ENCODE results near the gene WWOX. TPM values are rescaled to one million over a fixed set of nuclear protein-coding genes. Genes with fewer than 3 reads are reported as not detected.

Gene WWOX
- polyA plus RNA-seq, 1 donor from 2014 or later: 25.6 TPM

GRCh38 chr16:78065319-78065718 is 34.1 kb upstream of the WWOX start:
- no peak for TF ChIP-seq RAD21 (conservative IDR thresholded peaks at IDR 0.05)
- TF ChIP-seq POLR2AphosphoS5 (IDR thresholded peaks at IDR 0.05): no peak
- no peaks in the 10 kb centered on the region for H3K27me3 ChIP-seq (ENCODE audit: insufficient read depth, low read depth, low read length)
- H3K4me2 ChIP-seq (ENCODE audit: low read length): no peak overlapping the region
- no peaks in the 10 kb centered on the region for H3K9me2 ChIP-seq (ENCODE audit: insufficient read depth, low read length)
- H3F3A ChIP-seq (ENCODE audit: insufficient read depth, low read length, poor library complexity, severe bottlenecking): no peaks in the 10 kb centered on the region
- H3K27ac ChIP-seq (ENCODE audit: low read length): no peak overlapping the region
- no peaks in the 10 kb centered on the region for H3K36me3 ChIP-seq (ENCODE audit: insufficient read depth, low read length)
- no peak overlapping the region for H2AFZ ChIP-seq (ENCODE audit: low read depth, low read length)
- H3K9ac ChIP-seq (ENCODE audit: low read length): no peak overlapping the region
- no peaks in the 10 kb centered on the region for H4K20me1 ChIP-seq (ENCODE audit: insufficient read depth)
- H3K4me3 ChIP-seq (ENCODE audit: low read length): no peak overlapping the region
- H3K79me2 ChIP-seq (replicated peaks; ENCODE audit: insufficient read depth, low read length): no peaks in the 10 kb centered on the region
- no peaks in the 10 kb centered on the region for H3K9me3 ChIP-seq (ENCODE audit: low read length)

DNA sequence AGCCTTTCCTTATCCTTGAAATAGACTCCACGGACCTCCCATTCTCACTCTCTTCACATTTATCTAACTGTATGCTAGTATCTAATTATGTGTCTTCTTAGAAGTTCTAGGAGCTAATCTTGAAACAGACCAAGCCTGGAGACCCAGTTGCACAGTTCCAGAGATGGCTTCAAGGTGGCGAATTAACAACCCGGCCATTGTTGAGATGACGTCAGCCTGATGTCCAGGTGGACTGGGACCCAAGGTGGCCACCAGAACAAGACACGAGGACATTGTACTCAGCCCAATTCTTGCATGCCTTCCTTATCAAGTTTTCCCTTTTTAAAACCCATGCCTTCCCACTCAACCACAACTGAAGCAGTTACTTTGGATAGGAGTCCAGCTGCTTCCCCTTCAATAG is 29.5 kb upstream of the WWOX start:
- no peak overlapping the region for H3K9ac ChIP-seq (ENCODE audit: low read length)
- H4K20me1 ChIP-seq (ENCODE audit: insufficient read depth): no peaks in the 10 kb centered on the region
- no peaks in the 10 kb centered on the region for H3K27me3 ChIP-seq (ENCODE audit: insufficient read depth, low read depth, low read length)
- H3K79me2 ChIP-seq (replicated peaks; ENCODE audit: insufficient read depth, low read length): no peaks in the 10 kb centered on the region
- H3K27ac ChIP-seq (ENCODE audit: low read length): no peak overlapping the region
- H3K4me2 ChIP-seq (ENCODE audit: low read length): no peak overlapping the region
- TF ChIP-seq RAD21 (conservative IDR thresholded peaks at IDR 0.05) (no peak), POLR2AphosphoS5 (IDR thresholded peaks at IDR 0.05) (no peak), MXI1 (conservative IDR thresholded peaks at IDR 0.05; ENCODE audit: poor library complexity, severe bottlenecking) (no peak), EP300 (conservative IDR thresholded peaks at IDR 0.05; ENCODE audit: poor library complexity, severe bottlenecking) (no peak), SMC3 (conservative IDR thresholded peaks at IDR 0.05; ENCODE audit: poor library complexity) (no peak), TAF1 (IDR thresholded peaks at IDR 0.05; ENCODE audit: low read depth) (no peak), EZH2 (IDR thresholded peaks at IDR 0.05; ENCODE audit: borderline replicate concordance, insufficient read depth, low read length, poor library complexity, severe bottlenecking) (no peak)
- TF ChIP-seq, protein P1, sequence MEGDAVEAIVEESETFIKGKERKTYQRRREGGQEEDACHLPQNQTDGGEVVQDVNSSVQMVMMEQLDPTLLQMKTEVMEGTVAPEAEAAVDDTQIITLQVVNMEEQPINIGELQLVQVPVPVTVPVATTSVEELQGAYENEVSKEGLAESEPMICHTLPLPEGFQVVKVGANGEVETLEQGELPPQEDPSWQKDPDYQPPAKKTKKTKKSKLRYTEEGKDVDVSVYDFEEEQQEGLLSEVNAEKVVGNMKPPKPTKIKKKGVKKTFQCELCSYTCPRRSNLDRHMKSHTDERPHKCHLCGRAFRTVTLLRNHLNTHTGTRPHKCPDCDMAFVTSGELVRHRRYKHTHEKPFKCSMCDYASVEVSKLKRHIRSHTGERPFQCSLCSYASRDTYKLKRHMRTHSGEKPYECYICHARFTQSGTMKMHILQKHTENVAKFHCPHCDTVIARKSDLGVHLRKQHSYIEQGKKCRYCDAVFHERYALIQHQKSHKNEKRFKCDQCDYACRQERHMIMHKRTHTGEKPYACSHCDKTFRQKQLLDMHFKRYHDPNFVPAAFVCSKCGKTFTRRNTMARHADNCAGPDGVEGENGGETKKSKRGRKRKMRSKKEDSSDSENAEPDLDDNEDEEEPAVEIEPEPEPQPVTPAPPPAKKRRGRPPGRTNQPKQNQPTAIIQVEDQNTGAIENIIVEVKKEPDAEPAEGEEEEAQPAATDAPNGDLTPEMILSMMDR (IDR thresholded peaks at IDR 0.05; ENCODE audit: poor library complexity, severe bottlenecking): no peak
- TF ChIP-seq, protein P2, sequence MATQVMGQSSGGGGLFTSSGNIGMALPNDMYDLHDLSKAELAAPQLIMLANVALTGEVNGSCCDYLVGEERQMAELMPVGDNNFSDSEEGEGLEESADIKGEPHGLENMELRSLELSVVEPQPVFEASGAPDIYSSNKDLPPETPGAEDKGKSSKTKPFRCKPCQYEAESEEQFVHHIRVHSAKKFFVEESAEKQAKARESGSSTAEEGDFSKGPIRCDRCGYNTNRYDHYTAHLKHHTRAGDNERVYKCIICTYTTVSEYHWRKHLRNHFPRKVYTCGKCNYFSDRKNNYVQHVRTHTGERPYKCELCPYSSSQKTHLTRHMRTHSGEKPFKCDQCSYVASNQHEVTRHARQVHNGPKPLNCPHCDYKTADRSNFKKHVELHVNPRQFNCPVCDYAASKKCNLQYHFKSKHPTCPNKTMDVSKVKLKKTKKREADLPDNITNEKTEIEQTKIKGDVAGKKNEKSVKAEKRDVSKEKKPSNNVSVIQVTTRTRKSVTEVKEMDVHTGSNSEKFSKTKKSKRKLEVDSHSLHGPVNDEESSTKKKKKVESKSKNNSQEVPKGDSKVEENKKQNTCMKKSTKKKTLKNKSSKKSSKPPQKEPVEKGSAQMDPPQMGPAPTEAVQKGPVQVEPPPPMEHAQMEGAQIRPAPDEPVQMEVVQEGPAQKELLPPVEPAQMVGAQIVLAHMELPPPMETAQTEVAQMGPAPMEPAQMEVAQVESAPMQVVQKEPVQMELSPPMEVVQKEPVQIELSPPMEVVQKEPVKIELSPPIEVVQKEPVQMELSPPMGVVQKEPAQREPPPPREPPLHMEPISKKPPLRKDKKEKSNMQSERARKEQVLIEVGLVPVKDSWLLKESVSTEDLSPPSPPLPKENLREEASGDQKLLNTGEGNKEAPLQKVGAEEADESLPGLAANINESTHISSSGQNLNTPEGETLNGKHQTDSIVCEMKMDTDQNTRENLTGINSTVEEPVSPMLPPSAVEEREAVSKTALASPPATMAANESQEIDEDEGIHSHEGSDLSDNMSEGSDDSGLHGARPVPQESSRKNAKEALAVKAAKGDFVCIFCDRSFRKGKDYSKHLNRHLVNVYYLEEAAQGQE (IDR thresholded peaks at IDR 0.05; ENCODE audit: borderline replicate concordance): no peak
- H3K9me3 ChIP-seq (ENCODE audit: low read length): no peaks in the 10 kb centered on the region
- H3K36me3 ChIP-seq (ENCODE audit: insufficient read depth, low read length): no peaks in the 10 kb centered on the region
- H3K9me2 ChIP-seq (ENCODE audit: insufficient read depth, low read length): no peaks in the 10 kb centered on the region
- H3F3A ChIP-seq (ENCODE audit: insufficient read depth, low read length, poor library complexity, severe bottlenecking): no peaks in the 10 kb centered on the region
- H3K4me3 ChIP-seq (ENCODE audit: low read length): no peak overlapping the region
- H2AFZ ChIP-seq (ENCODE audit: low read depth, low read length): no peak overlapping the region

DNA sequence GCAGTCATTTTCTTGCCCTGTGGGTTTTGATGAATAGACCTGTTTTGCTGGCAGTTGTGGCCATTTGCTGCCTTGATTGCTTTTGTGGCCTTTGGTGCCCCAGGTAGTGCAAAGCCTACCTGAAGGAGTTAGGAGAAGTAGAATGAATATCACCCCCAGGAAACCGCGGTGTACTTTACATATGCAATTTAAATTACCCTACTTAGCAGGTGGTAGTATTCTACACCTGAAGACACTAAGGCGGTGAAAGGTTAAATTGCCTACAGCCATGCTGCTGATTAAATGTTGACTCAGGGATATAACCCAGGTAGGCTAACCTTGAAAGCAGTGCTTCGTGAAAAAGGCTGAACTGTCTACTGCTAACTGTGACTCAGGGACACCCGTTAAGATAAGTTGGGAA is 27.2 kb upstream of the WWOX start:
- no peaks in the 10 kb centered on the region for H3F3A ChIP-seq (ENCODE audit: insufficient read depth, low read length, poor library complexity, severe bottlenecking)
- no peaks in the 10 kb centered on the region for H3K9me3 ChIP-seq (ENCODE audit: low read length)
- H3K27ac ChIP-seq (ENCODE audit: low read length): no peak overlapping the region
- H3K27me3 ChIP-seq (ENCODE audit: insufficient read depth, low read depth, low read length): no peaks in the 10 kb centered on the region
- no peak overlapping the region for H2AFZ ChIP-seq (ENCODE audit: low read depth, low read length)
- H3K4me2 ChIP-seq (ENCODE audit: low read length): no peak overlapping the region
- no peak overlapping the region for H3K9ac ChIP-seq (ENCODE audit: low read length)
- H3K9me2 ChIP-seq (ENCODE audit: insufficient read depth, low read length): no peaks in the 10 kb centered on the region
- H3K79me2 ChIP-seq (replicated peaks; ENCODE audit: insufficient read depth, low read length): no peaks in the 10 kb centered on the region
- H3K4me3 ChIP-seq (ENCODE audit: low read length): no peak overlapping the region
- no peak for TF ChIP-seq RAD21 (conservative IDR thresholded peaks at IDR 0.05)
- TF ChIP-seq, protein P1 (IDR thresholded peaks at IDR 0.05; ENCODE audit: poor library complexity, severe bottlenecking): no peak
- TF ChIP-seq EP300 (conservative IDR thresholded peaks at IDR 0.05; ENCODE audit: poor library complexity, severe bottlenecking): no peak
- TF ChIP-seq POLR2AphosphoS5 (IDR thresholded peaks at IDR 0.05): no peak
- TF ChIP-seq EZH2 (IDR thresholded peaks at IDR 0.05; ENCODE audit: borderline replicate concordance, insufficient read depth, low read length, poor library complexity, severe bottlenecking): no peak
- TF ChIP-seq SMC3 (conservative IDR thresholded peaks at IDR 0.05; ENCODE audit: poor library complexity): no peak
- TF ChIP-seq, protein P2 (IDR thresholded peaks at IDR 0.05; ENCODE audit: borderline replicate concordance): no peak
- no peaks in the 10 kb centered on the region for H3K36me3 ChIP-seq (ENCODE audit: insufficient read depth, low read length)
- H4K20me1 ChIP-seq (ENCODE audit: insufficient read depth): no peaks in the 10 kb centered on the region

All from neural cell (in vitro differentiated cells).